ENCODE data around the gene ZEB2. TPM values are rescaled to one million over a fixed set of nuclear protein-coding genes. Genes with fewer than 3 reads are reported as not detected.

ZEB2 gene
- total RNA-seq, 1 donor from 2014 or later, result 6.3 TPM

DNA sequence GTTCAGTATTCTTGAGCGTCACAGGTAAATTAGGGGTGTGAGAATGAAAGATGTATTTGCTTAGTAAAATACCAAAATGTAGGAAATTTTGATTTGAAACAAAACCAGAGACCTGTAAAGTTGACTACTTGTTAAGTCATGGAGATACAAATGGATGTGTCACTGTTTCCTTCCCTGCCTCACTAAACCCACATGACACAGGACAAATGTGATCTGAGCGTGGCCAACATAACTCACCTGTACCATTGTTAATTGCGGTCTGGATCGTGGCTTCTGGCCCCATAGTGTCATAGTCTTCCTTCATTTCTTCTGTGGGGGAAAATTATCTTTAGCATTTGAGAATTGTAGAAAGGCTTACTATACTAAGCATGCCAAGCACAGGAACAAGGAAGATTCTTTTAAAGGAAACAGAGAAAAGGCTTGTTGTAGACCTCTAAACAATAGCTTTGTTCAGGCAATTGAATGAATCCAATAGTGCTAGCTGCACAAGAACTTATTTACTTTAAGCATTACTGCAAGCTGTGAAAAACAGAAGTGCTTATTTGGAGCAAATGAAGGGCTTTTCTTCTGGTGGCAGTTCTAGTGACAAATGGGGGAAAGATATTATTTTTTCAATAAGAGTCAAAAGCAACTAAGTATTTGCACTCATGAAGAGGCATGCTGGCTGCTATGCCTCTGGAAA lies 95.2 kb downstream of the ZEB2 start:
- no peak for DNase-seq (ENCODE audit: low read depth)
- H3K4me3 ChIP-seq (ENCODE audit: low read depth, low read length), result no peak overlapping the region
- TF ChIP-seq CTCF (conservative IDR thresholded peaks at IDR 0.05; ENCODE audit: low read depth, low read length), result no peak

- TF ChIP-seq CTCF (conservative IDR thresholded peaks at IDR 0.05; ENCODE audit: low read depth, low read length), result no peak
- no peak overlapping the region for H3K4me3 ChIP-seq (ENCODE audit: low read depth, low read length)
- DNase-seq (ENCODE audit: low read depth), result no peak
These were observed 98.1 kb downstream of the ZEB2 start for GRCh38 chr2:144421606-144422510.

GRCh38 chr2:144419218-144419617 lies 100.7 kb downstream of the ZEB2 start:
- H3K4me3 ChIP-seq (ENCODE audit: low read depth, low read length), result no peak overlapping the region
- no peak for DNase-seq (ENCODE audit: low read depth)
- TF ChIP-seq CTCF (conservative IDR thresholded peaks at IDR 0.05; ENCODE audit: low read depth, low read length), result no peak

GRCh38 chr2:144415386-144415785 lies 104.5 kb downstream of the ZEB2 start:
- no peak for TF ChIP-seq CTCF (conservative IDR thresholded peaks at IDR 0.05; ENCODE audit: low read depth, low read length)
- no peak overlapping the region for H3K4me3 ChIP-seq (ENCODE audit: low read depth, low read length)
- DNase-seq (ENCODE audit: low read depth), result no peak

- no peak for TF ChIP-seq CTCF (conservative IDR thresholded peaks at IDR 0.05; ENCODE audit: low read depth, low read length)
- DNase-seq (ENCODE audit: low read depth), result no peak
- H3K4me3 ChIP-seq (ENCODE audit: low read depth, low read length), result no peak overlapping the region
These were observed 105.5 kb downstream of the ZEB2 start for GRCh38 chr2:144414324-144414845.

DNA sequence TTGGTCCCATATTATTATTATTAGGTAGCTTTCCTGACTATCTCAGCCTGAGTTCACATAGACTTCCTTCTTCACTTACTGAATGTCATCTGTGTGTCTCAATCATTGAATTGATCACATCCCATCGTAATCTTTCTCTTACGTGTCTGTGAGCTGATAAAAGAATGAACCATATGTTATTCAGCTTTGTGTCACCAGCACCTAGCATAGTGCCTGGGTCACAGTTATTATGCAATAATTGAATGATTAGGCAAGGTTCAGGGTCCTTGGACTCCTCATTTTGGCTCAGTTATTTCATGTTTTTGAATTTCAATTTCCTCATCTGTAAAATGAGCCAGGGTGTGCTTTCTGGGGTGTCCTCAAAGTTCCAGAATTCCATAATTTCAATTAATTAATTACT lies 107.2 kb downstream of the ZEB2 start:
- H3K4me3 ChIP-seq (ENCODE audit: low read depth, low read length), result no peak overlapping the region
- no peak for DNase-seq (ENCODE audit: low read depth)

More for the DNA sequence above, 107.2 kb downstream of the ZEB2 start:
- no peak for TF ChIP-seq CTCF (conservative IDR thresholded peaks at IDR 0.05; ENCODE audit: low read depth, low read length)
